Limb (tissue), 2 donors: ENCODE measurements around the gene FNDC11.
A peak's percentile ranks its signal among the peaks of the same experiment; 100 is the strongest.
"Not testable (repeated sequence)": the region's sequence is repeated elsewhere in the genome, so short reads cannot be mapped to it uniquely, and the experiment has no call there.

Experiments
- DNase-seq, 2 donors: peaks; one replicate each; pipeline ENCODE4 v3.0.0-alpha.2; 2016; ENCODE audit errors: extremely low spot score in 2 of 2

FNDC11 gene

DNA sequence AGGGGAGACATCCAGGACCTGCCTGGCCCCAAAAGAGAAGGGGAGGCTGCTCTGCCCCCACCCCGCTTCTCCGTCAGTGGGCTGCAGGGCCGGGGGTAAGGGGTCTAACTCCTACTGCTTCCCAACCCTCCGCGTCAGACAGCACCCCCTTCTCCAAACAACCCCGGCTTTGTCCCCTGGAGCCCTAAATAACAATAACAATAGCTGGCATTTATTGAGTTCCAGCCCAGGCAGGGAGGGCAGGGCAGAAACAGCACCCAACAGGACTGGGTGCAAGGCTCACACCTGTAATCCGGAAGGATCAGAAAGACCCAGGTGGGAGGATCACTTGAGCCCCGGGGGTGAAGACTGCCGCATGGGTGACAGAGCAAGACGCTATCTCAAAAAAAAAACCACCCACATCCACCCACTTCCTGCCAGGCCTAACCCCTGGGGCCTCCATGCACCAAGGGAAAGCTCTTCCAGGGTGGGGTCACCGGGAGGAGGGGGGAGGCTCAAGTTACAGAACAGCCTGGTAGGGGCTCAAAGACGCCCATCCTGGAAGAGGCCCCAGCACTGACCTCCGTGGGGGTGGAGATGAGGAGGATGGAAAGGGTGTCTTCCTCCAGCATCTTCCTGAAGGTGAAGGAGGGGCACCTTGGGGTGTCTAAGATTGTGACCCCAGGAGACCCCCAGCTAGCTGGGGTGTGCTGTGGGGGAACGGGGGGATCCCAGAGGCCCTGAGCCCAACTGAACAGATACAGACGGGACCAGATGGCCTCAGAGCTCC lies 1.3 kb upstream of the FNDC11 start:
- no peak for DNase-seq

DNA sequence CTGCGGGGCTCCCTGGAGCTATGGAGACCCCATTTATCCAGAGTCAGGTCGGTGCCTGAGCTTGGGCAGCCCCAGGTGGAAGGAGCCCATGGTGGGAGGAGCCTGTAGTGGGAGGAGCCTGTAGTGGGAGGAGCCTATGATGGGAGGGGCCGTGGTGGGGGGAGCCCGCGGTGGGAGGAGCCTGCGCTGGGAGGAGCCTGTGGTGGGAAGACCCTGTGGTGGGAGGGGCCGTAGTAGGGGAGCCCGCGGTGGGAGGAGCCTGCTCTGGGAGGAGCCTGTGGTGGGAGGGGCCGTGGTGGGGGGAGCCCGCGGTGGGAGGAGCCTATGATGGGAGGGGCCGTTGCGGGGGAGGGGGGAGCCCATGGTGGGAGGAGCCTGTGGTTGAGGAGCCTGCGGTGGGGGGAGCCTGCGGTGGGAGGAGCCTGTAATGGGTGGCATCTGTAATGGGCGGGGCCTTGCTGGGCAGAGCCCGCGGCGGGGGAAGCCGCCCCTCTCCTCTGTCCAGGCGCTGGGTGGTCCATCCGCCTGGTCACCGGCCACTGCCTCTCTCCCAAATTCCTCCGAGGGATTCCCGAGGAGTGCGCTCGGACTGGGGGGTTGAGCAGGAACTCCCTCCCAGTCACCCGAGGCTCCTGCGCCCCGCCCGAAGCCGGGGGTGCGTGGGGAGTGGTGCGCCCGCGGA lies 567 bp upstream of the FNDC11 start:
- peak; percentile 27 to 88 for DNase-seq

DNA sequence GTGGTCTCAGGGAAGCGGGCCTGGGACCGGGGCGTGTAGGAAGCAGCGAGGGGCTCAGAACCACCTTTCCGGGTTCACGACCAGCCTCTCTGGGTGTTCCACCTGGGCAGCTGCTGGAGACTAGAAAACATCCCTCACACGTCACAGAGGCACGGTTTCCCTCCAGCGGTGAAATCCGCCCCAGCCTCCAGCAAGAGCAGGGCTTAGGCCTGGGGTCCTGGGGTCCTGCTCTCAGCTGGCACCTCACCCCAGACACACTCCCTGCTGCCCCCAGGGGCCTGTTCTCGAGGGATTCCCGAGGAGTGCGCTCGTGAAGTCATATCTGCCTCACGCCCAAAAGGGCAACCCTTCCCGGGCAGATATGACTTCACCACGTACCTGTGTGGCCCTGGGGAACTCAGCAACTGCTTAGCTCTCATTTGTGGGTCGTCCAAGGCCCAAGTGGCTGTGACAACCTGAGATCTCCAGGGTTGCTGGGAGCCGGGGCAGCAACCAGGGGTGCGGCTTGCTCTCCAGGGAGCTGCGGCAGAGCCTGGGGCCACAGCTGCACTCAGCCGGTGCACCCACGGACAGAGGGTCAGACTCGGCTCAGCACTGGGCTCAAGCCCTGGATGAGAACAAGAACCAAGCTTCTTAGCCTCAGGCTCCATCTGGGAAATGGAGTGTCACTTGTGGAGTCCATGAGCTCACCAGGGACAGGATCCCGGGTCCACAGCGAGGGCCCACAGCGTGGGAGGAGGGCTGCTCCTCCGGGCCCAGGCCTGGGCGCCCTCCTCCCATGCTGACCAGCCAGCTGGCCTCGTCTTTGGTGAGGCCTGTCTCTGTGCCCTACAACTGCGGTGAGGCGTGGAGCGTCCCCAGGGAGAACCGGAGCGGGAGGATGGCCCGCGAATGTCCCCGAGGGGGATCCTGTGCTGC lies 661 bp downstream of the FNDC11 start:
- DNase-seq, result no peak

DNA sequence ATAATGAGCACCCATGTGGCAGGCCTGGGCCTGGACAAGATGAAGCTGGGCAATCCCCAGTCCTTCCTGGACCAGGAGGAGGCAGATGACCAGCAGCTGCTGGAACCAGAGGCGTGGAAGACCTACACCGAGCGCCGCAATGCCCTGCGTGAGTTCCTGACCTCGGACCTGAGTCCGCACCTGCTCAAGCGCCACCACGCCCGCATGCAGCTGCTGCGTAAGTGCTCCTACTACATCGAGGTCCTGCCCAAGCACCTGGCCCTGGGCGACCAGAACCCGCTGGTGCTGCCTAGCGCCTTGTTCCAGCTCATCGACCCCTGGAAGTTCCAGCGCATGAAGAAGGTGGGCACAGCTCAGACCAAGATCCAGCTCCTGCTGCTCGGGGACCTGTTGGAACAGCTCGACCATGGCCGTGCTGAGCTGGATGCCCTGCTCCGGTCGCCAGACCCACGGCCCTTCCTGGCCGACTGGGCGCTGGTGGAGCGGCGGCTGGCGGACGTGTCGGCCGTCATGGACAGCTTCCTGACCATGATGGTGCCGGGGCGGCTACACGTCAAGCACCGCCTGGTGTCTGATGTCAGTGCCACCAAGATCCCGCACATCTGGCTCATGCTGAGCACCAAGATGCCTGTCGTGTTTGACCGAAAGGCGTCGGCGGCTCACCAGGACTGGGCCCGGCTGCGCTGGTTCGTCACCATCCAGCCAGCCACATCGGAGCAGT lies 1.9 kb downstream of the FNDC11 start:
- no peak for DNase-seq

DNA sequence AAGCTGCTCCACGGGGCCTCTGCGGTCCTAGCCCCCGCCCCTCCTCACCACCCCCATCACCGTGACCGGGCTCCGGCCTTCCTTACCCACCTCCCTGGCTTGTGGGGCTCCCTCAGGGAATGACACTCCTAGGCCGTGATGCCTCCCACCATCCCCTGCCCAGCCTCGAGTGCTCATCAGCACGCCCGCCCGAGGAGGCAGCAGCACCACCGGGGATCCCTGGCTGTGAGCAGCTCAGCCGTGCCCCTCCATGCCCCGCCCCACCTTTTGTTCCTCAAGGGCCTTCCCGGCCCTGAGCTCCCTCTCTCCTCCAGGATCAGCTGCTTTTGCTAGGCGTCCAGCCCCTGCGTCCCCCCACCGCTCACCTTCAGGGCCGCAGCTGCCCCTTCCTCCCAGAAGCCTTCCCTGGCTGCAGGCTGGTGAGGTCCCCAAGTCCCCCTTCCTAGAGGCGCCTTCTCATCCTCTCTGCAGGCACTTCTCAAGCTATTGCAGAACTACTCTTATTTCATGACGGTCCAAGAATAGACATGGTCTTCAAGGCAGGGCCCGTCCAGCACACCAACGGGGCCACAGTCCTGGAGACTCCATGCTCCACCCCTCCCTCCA lies 3.0 kb downstream of the FNDC11 start:
- no peak for DNase-seq

DNA sequence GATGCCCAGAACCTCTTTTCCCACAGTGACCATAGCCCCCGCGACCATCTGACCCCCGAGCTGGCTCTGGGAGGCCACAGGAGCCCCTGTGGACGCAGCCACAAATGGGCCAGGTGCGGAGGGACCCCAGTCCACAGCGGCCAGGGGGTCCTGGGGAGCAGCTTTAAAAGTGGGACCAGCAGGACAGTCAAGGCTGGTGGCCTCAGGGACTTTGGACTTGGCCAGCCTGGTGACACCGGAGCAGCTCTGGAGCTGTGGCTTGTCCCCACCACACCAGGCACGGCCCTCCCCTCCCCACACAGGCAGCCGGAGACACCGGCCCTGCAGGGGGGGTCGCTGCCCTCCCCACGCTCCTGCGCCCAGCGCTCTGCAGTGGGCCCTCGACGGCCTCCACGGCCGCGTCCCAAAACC lies 3.5 kb downstream of the FNDC11 start:
- no peak for DNase-seq

DNA sequence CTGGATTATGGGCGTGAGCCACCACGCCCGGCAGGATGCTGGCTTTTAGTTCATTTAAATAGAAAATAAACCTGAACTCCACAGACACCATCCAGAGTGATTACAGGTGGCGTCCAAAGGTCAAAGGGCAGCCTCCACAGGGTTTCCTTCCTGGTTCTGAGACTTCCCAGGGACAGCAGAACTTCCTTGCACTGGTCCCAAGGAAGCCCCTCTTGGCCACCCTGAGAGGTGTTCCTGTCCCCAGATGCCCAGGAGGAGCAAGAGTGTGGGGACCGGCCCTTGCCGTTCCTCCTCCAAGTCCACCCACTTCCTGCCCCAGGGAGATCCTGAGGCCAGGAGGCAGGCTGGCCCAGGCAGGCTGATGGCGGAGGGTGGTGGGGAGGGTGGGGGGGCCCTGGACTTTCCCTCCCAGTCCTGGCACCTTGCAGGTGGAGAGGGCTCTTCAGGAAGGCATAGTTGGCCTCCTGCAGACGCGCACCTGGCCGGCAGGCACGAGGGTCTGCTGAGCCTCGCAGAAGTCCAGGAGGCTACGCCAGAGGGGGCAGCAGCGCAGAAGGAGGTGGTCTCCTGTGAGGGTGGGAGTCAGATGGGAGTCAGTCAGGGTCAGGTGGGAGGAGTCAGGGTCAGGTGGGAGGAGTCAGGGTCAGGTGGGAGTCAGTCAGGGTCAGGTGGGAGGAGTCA lies 5.0 kb downstream of the FNDC11 start:
- no peak for DNase-seq

DNA sequence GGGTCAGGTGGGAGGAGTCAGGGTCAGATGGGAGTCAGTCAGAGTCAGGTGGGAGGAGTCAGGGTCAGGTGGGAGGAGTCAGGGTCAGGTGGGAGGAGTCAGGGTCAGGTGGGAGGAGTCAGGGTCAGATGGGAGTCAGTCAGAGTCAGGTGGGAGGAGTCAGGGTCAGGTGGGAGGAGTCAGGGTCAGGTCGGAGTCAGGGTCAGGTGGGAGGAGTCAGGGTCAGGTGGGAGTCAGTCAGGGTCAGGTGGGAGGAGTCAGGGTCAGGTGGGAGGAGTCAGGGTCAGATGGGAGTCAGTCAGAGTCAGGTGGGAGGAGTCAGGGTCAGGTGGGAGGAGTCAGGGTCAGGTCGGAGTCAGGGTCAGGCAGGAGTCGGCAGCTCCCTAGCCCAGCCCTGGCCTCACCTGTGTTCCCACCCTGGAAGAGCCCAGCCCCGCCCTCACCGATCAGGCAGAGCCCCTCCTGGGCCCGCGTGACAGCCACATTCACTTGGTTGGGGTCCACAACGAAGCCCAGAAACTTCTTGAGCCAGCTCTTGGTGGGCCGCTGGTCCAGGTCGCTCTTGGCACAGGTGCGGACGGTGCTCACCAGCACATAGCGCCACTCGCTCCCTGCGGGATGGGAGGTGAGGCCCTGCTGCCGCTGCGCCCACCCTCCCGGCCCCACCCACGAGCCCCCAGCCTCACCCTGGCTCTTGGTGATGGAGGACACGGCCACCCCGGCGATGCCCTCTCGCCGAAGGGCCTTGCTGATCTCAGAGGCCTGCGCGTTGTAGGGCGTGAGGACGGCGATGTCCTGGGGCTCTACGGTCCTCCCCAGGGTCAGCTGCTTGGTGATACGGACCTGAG lies 5.8 kb downstream of the FNDC11 start:
- DNase-seq, result not testable (repeated sequence)

DNA sequence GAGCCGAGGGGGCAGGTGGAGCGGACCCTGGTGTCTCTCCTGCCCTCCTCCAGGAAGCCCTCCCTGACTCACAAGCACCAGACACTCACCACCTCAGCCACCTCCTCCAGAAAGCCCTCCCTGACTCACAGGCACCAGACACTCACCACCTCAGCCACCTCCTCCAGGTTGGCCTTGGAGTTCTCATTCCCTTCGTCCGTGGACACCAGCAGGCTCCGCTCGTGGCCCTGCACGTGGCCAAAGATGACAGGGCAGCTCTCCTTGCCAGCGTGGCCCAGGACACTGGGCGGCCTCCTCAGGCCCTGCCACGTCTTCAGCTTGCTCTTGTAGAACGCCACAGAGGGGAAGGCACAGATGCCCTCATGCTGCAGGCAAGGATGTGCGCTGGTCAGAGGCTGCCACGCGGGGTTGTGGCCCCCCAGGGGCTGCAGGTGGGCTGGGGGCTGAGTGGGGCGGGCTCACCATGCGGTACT lies 6.4 kb downstream of the FNDC11 start:
- DNase-seq, result no peak

DNA sequence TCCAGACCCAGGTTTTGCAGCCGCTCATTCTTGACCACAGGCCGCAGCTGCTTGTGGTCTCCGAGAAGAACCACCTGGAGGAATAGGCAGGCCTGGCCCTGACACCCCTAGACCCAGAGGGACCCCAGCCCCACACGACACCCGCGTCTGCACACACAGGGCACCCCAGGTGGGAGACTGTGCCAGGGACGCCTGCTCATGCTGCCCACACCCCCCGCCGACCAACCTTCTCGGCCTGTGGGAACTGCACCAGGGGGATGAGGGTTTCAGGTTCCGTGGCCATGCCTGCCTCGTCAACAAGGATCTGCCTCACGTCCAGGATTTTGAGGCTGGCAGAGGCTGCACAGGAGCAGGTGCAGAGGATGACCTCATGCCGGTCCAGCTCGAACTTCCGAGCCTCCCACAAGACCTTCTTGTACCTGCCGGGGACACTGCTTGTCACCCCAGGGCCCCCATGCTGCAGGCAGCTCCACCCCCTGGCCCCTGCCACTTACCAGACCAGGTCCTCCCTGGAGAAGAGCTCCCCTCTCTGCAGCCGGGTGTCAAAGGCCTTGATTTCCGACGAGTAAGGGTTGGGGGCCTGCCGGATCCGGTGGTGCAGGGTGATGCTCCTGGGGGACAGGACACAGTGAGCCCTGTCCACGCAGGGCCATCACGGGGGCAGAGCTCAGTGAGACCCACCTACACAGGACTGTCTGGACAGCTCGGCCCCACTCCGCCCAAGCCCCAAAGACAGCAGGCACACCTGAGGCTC lies 7.1 kb downstream of the FNDC11 start:
- DNase-seq, result no peak

DNA sequence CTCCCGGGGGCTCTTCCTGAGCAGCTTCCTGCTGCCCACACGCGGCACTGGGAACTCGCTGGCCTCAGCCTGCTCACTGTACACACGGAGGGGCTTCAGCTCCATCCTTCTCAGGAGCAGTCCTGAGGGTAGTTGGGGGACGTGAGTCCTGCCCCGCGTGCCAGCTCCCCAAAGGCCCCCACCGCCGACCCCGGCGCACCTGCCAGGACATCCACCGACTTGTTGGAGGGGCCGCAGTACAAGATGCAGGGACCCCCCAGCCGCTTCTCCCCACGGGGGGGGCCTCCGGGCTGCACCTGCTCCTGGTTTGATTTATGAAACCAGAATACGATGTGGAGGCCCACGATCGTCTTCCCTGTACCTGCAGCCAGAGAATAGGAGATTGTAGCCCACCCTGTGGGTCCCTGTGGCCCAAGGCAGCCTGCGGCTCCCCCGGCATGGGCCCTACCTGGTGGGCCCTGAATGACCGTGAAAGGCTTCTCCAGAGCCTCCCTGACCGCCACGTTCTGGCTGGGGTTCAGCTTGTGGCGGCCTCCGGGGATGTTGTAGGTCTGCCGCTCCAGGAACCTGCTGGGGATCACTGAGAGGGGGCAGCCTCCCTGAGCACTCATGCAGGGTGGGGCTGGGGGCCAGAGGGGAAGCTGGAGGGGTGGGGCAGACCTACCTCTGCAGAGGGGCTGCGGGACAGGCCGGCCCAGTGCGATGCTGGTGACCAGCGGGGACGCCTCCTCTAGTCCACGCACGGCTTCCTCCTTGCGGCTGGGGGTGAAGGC lies 7.9 kb downstream of the FNDC11 start:
- no peak for DNase-seq

DNA sequence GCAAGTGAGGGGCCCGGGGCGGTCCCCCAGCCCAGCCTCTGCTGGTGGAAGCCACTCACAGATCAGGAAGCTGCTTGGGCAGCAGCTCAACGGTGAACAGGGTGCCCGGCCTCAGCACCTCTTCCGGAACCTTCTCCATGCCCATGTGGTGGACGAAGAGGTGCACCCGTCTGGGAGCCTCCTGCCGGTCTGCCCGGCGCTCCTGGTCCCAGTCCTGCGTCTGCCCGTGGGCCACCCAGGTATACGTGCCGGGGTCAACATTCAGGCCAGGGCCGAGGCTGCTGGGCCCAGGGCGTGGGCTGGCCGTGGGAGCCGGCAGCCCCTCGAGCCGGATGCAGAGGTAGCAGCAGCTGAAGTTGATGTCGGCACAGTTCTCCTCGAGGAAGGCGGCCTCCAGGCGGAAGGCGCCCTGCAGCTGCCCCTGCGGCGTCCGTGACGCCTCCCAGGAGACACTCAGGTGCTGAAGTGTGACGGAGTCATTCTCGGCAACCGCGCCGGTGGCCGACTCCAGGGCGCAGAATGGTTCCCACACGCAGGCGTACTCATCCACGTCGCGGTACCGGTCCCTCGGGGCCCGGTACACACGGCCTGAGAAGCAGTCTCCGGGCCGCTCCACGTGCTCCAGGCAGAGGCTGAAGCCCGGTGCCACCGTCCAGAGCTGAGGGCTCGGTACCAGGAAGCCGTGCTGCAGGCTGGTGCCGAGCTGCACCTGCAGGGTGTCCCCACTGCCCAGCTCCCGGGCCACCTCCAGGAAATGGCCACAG lies 8.7 kb downstream of the FNDC11 start:
- no peak for DNase-seq

DNA sequence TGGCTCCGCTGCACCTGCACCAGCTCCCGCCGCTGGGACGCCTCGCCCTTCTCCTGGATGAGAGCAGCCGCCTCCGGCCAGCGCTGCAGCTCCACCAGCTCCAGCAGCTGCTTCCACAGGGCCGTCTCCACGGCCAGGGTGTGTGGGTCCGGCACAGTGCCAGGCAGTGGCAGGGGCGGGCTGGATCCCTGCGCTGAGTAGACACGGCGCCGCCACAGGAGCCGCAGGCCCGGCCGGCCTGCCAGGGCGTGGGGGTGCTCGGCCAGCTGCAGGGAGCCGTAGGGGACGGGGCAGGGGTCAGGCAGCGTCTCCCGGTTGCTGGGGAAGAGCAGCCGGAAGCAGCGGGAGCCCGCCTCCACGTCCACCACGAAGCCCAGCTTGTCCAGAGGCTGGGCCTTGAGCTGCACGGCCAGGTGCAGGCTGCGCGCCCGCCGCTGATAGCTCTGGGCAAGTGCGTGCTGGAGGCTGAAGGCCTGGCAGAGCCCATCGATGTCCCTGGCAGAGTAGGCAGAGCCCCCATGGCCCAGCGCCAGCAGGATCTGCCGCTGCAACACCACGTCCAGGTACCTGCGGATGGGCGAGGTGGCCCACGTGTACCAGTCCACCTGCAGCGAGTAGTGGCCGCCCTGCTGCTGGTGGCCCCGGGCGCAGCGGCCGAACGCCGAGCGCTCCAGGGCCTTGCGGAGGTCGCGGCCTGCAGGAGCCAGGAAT lies 9.4 kb downstream of the FNDC11 start:
- no peak for DNase-seq

DNA sequence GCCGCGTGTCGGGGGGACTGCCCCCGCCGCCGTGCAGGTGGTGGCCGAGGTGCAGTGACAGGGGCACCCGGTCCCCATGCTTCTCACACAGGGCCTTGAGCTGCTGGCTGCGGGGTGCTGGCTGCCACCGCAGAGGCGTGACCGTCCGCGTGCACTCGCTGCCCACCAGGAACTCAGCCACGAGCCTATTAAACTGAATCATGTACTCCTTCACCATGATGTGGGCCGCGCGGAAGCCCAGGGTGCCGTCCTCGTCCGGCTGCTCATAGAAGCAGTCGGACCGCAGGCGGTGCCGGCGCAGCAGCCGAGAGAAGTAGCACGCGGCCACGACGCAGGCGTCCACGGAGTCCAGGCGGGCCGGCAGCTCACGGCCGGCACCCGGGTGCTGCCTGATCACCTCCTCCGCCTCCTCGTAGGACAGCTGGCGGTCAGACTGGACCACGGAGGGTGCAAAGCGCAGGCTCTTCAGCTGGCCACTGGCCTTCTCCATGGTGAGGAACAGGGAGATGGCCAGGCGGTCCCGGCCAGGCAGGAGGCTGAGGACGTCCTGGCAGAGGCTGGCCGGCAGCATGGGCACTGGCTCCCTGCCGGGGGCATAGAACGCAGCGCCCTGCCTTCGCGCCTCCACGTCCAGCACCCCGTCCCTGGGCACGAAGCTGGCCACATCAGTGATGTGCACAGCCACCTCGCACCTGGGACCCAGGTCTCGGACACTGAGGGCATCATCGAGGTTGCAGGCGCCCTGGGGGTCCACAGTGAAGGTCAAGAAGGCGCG lies 10.3 kb downstream of the FNDC11 start:
- DNase-seq, result no peak

DNA sequence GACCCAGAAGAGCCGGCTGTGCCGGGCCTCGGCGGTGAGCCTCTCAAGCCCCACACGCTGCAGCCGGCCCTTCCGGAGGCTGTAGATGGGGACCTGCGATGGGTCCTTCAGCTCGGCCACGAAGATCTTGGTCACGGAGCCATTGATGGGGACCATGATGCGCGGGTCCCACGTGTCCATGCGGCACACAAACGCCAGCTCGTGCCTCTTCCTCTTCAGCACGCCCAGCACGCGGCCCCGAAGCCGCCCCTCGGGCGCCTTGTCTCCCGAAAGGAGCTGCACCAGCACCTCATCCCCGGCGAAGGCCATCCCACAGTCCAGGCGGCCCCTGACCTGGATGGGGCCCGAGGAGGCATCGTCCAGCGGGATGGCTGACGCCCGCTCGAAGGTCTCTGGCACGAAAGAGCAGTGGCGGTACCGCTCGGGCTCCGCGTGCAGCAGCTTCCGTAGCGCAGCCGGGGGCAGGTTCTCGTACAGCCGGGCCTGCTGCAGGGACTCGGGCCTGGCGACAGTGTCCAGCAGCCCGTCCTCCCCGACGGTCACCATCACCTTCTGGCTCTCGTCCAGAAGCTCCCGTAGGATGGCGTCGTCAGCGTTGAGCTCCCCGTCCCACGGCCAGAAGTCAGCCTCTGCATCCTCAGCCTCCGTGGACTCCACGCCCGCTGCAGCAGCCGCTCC lies 11.2 kb downstream of the FNDC11 start:
- no peak for DNase-seq
